Ovary (tissue), 9 donors: ENCODE data around the gene TCF4. TPM values are rescaled to one million over a fixed set of nuclear protein-coding genes. Genes with fewer than 3 reads are reported as not detected.
"Not testable (repeated sequence)": the region's sequence is repeated elsewhere in the genome, so short reads cannot be mapped to it uniquely, and the experiment has no call there.

Experiments
- DNase-seq, 5 donors: peaks; one replicate each; pipeline ENCODE4 v3.0.0-alpha.2; 2019 to 2020
- H3K27ac ChIP-seq, 2 donors: fragments of 200-600 bp; one replicate each; pipeline versions ENCODE4 v1.5.1 to v1.8.0; 2019 to 2022
- H3K27me3 ChIP-seq: fragments of 200-600 bp; one replicate; pipeline ENCODE4 v1.8.0; 2022
- H3K36me3 ChIP-seq: fragments of 200-600 bp; sonication (generic); one replicate; pipeline ENCODE4 v1.5.1; 2019
- H3K4me1 ChIP-seq: one replicate; pipeline ENCODE4 v1.8.1; 2013; ENCODE audit warnings: mild to moderate bottlenecking, moderate library complexity; ENCODE audit not compliant: insufficient read depth
- H3K4me3 ChIP-seq: fragments of 200-600 bp; sonication (generic); one replicate; pipeline ENCODE4 v1.5.1; 2017
- H3K9me3 ChIP-seq, 2 donors: fragments of 200-600 bp in 1 of 2; sonication (generic) in 1 of 2; one replicate each; pipeline versions ENCODE4 v1.5.1 to v1.8.1; 2013 to 2019; ENCODE audit warnings: mild to moderate bottlenecking in 1 of 2, moderate library complexity in 1 of 2
- CTCF ChIP-seq, 3 donors: fragments of 450-650 bp in 2 of 3; fragments of 200-600 bp in 1 of 3; IDR thresholded peaks; one replicate each; pipeline versions ENCODE4 v1.5.1 to v1.8.0; 2016 to 2022; ENCODE audit warnings: antibody characterized with exemption in 3 of 3, mild to moderate bottlenecking in 1 of 3
- EP300 ChIP-seq: sonication (generic); formaldehyde crosslinking; IDR thresholded peaks from one replicate; pipeline ENCODE4 v1.6.1; 2017; ENCODE audit warnings: antibody characterized with exemption
- POLR2A ChIP-seq: fragments of 450-650 bp; IDR thresholded peaks from one replicate; pipeline ENCODE4 v1.6.1; 2017; ENCODE audit warnings: antibody characterized with exemption, mild to moderate bottlenecking, moderate library complexity
- WGBS, 3 donors: extraction: QIAGEN DNeasy Blood & Tissue Kit in 1 of 3; methylation state at CpG; one replicate each; pipeline versions ENCODE4 v1.1.5 to v1.1.7; 2013 to 2017; 5-methylcytosine and 5-hydroxymethylcytosine counted together
- intact Hi-C, 4 donors: fragments of 100-400 bp; cut with DNase I; formaldehyde crosslinking; loops; one replicate each; pipeline versions ENCODE4 v1.11.0 to v1.15.1; 2022 to 2023
- polyA plus RNA-seq, 2 donors: library from polyadenylated mRNA; stranded (reverse); fragments of 200-250 nt in 1 of 2; fragments of 350-450 nt in 1 of 2; fragmentation: Illumina TruSeq in 1 of 2; extraction: RNeasy Lipid Tissue Mini Kit (QIAGEN cat#74804) in 1 of 2; gene quantifications; one replicate each; pipeline ENCODE4 v1.2.3, GENCODE V29; 2013 to 2014
- total RNA-seq, 7 donors: library from RNA; depleted of rRNA in 2 of 7; stranded (reverse); fragments of >200 nt in 2 of 7; fragmentation: NEBNext Ultra II Directional in 3 of 7; extraction: Animal tissue kit (Norgen Biotek cat#: 25700) in 3 of 7; gene quantifications; one replicate each; pipeline versions ENCODE4 v1.1.0 to v1.2.4, GENCODE V29; 2016 to 2023
- donor health status: DM: no; HTN: no; CAD: no; lungs with moderate emphysema.
- donor health status: DM: no; HTN: no; CAD: no.
- donor health status: Bipolar disorder and iron deficiency.
- donor health status: DM: yes; HTN: yes; CAD: no.
- donor health status: DM: no; HTN: no; CAD: no.
- donor health status: DM: yes; HTN: yes; CAD: no.

TCF4 gene
- total and polyA plus RNA-seq, 9 donors: 36.5 to 131 (median 112) TPM

- no peak for TF ChIP-seq POLR2A
- intact Hi-C loops: no loop called here
- 55 to 79% (median 77%) methylated on average over 1 of the region's 1 CpG for WGBS, 3 donors
These were observed 112.1 kb downstream of the TCF4 start for GRCh38 chr18:55475916-55476315.

GRCh38 chr18:55475467-55475866, 112.5 kb downstream of the TCF4 start:
- H3K4me3 ChIP-seq: no peak overlapping the region
- 94 to 95% (median 95%) methylated on average over 5 of the region's 5 CpGs for WGBS, 3 donors
- intact Hi-C loops: no loop called here
- no peaks in the 10 kb centered on the region for H3K9me3 ChIP-seq
- no peaks in the 10 kb centered on the region for H3K27me3 ChIP-seq
- no peaks in the 10 kb centered on the region for H3K36me3 ChIP-seq
- TF ChIP-seq POLR2A (no peak), CTCF (IDR thresholded peaks at IDR 0.05) (no peak), EP300 (no peak)
- H3K4me1 ChIP-seq: no peaks in the 10 kb centered on the region
- H3K27ac ChIP-seq: no peak overlapping the region
- no peak for DNase-seq

More at GRCh38 chr18:55475916-55476315, 112.1 kb downstream of the TCF4 start:
- no peak overlapping the region for H3K4me3 ChIP-seq
- H3K27me3 ChIP-seq: no peaks in the 10 kb centered on the region
- H3K27ac ChIP-seq: no peak overlapping the region
- DNase-seq: no peak
- H3K36me3 ChIP-seq: no peaks in the 10 kb centered on the region
- no peaks in the 10 kb centered on the region for H3K9me3 ChIP-seq
- H3K4me1 ChIP-seq: no peaks in the 10 kb centered on the region

- no peak overlapping the region for H3K4me3 ChIP-seq
- DNase-seq: no peak
- intact Hi-C loops: no loop called here
- H3K27me3 ChIP-seq: no peaks in the 10 kb centered on the region
- no peaks in the 10 kb centered on the region for H3K9me3 ChIP-seq
- TF ChIP-seq EP300 (no peak), POLR2A (no peak), CTCF (IDR thresholded peaks at IDR 0.05) (no peak)
- no peaks in the 10 kb centered on the region for H3K4me1 ChIP-seq
- no peaks in the 10 kb centered on the region for H3K36me3 ChIP-seq
- H3K27ac ChIP-seq: no peak overlapping the region
These were observed 114.4 kb downstream of the TCF4 start for GRCh38 chr18:55473560-55473959.

GRCh38 chr18:55473058-55473457, 114.9 kb downstream of the TCF4 start:
- no peak overlapping the region for H3K27ac ChIP-seq
- 82 to 86% (median 84%) methylated on average over 2 of the region's 2 CpGs for whole genome bisulfite sequencing, 3 donors
- no peaks in the 10 kb centered on the region for H3K36me3 ChIP-seq
- no peak overlapping the region for H3K4me3 ChIP-seq
- H3K9me3 ChIP-seq: no peaks in the 10 kb centered on the region
- DNase-seq: no peak
- intact Hi-C loops: no loop called here
- H3K27me3 ChIP-seq: no peaks in the 10 kb centered on the region
- TF ChIP-seq CTCF (IDR thresholded peaks at IDR 0.05) (no peak), EP300 (no peak), POLR2A (no peak)
- no peaks in the 10 kb centered on the region for H3K4me1 ChIP-seq

- intact Hi-C loops: no loop called here
These were observed 117.2 kb downstream of the TCF4 start for GRCh38 chr18:55470826-55471225.

GRCh38 chr18:55469134-55469533, 118.9 kb downstream of the TCF4 start:
- H3K4me1 ChIP-seq, H3K4me3 ChIP-seq, H3K27me3 ChIP-seq, H3K27ac ChIP-seq, H3K9me3 ChIP-seq, intact Hi-C loops, DNase-seq, H3K36me3 ChIP-seq: not testable (repeated sequence)
- 96 to 99% (median 98%) methylated on average over 8 of the region's 8 CpGs for WGBS, 3 donors

More at GRCh38 chr18:55470826-55471225, 117.2 kb downstream of the TCF4 start:
- H3K27me3 ChIP-seq: no peaks in the 10 kb centered on the region
- H3K9me3 ChIP-seq: no peaks in the 10 kb centered on the region
- no peak overlapping the region for H3K4me3 ChIP-seq
- peaks cover 1% of the 10 kb centered on the region for H3K4me1 ChIP-seq
- TF ChIP-seq POLR2A: no peak
- no peak for TF ChIP-seq EP300
- TF ChIP-seq CTCF (IDR thresholded peaks at IDR 0.05): no peak
- WGBS, 3 donors: 96 to 97% (median 97%) methylated on average over 4 of the region's 4 CpGs
- no peak overlapping the region for H3K27ac ChIP-seq
- DNase-seq: no peak
- H3K36me3 ChIP-seq: no peaks in the 10 kb centered on the region
